Activated CD8-positive, alpha-beta memory T cell treated with anti-CD3 and anti-CD28 coated beads, Interleukin-2, amount 10 ng/mL, durations not matched to agents 7 days and 5 days (primary cell): ENCODE results near the gene GABPB2. TPM values are rescaled to one million over a fixed set of nuclear protein-coding genes. Genes with fewer than 3 reads are reported as not detected.
A peak's percentile ranks its signal among the peaks of the same experiment; 100 is the strongest.

Experiments used
- ATAC-seq: fragments of 150-1000 bp; cut with Tn5 transposase; one replicate; pipeline ENCODE4 v1.10.0; 2021; ENCODE audit warnings: moderate library complexity
- CTCF ChIA-PET: fragments of 350-600 bp; sonication (Branson Sonifier 250); formaldehyde crosslinking; loops from one replicate; lab custom pipeline; 2021; ENCODE audit warnings: antibody characterized with exemption; lab: Charles Lee
- DNase-seq: peaks from one replicate; pipeline ENCODE4 v3.0.0-alpha.2; 2020
- H3K27ac Mint-ChIP-seq: one replicate; pipeline ENCODE4 v1.8.0; 2021; ENCODE audit warnings: mild to moderate bottlenecking, mixed read lengths
- H3K27me3 Mint-ChIP-seq: one replicate; pipeline ENCODE4 v1.8.0; 2021; ENCODE audit warnings: mixed read lengths
- H3K36me3 Mint-ChIP-seq: one replicate; pipeline ENCODE4 v1.8.0; 2021; ENCODE audit warnings: mild to moderate bottlenecking, mixed read lengths
- H3K4me1 Mint-ChIP-seq: one replicate; pipeline ENCODE4 v1.8.0; 2021; ENCODE audit warnings: mixed read lengths
- H3K4me3 Mint-ChIP-seq: one replicate; pipeline ENCODE4 v1.8.0; 2021; ENCODE audit warnings: mild to moderate bottlenecking, moderate library complexity, mixed read lengths
- H3K9me3 Mint-ChIP-seq: one replicate; pipeline ENCODE4 v1.8.0; 2022; ENCODE audit warnings: low read depth, mixed read lengths
- total RNA-seq, 2 experiments: library from RNA; stranded (reverse); gene quantifications; one replicate each; pipeline ENCODE4 v1.2.3, GENCODE V29; 2021

GABPB2 gene
- total RNA-seq, 2 experiments from 2014 or later, result 20.0 to 23.9 TPM

DNA sequence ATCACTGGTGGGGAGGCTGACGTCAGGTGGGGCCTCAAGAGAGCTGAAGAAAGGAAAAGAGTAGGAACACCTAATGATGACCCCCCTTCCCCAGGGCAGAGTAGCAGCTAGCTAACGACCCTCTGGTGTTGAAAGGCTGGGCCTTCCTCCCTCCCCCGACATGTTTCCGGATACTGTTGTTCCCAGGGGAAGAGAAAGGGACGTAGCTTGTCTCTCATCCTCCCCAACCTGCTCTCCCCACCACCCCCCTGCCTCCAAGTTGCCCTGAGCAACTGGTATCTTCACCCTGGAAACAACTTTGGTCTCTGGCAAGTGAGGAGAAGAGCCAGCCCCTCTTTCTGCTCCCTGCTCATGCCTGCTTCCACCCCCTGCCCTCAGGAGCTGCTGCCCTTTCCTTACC lies 73.4 kb downstream of the GABPB2 start:
- Mint-ChIP-seq H3K27me3 (peaks cover 22% of the 10 kb centered on the region), H3K9me3 (no peaks in the 10 kb centered on the region), H3K36me3 (no peaks in the 10 kb centered on the region), H3K27ac (no peak overlapping the region), H3K4me1 (peaks cover 10% of the 10 kb centered on the region), H3K4me3 (no peak overlapping the region)
- DNase-seq (no peak), ATAC-seq (no peak)
- CTCF ChIA-PET, result interaction anchor here (1.3 to 1.5 kb wide), 2 partner anchors 11 to 44 kb away, joined by 4 read pairs; no protein-coding TSS in a partner anchor

GRCh38 chr1:151144474-151145303 lies 74.1 kb downstream of the GABPB2 start:
- no peak overlapping the region for H3K27ac Mint-ChIP-seq
- peaks cover 10% of the 10 kb centered on the region for H3K4me1 Mint-ChIP-seq
- no peaks in the 10 kb centered on the region for H3K36me3 Mint-ChIP-seq
- CTCF ChIA-PET, result interaction anchor here (0.6 to 1.5 kb wide), 4 partner anchors 11 to 43 kb away, joined by 3 to 8 read pairs (median 4); partner anchors contain the start of gene TNFAIP8L2
- H3K4me3 Mint-ChIP-seq, result no peak overlapping the region
- peaks cover 23% of the 10 kb centered on the region for H3K27me3 Mint-ChIP-seq
- no peaks in the 10 kb centered on the region for H3K9me3 Mint-ChIP-seq
- no peak for ATAC-seq
- no peak for DNase-seq

- no peaks in the 10 kb centered on the region for H3K36me3 Mint-ChIP-seq
- H3K27ac Mint-ChIP-seq, result no peak overlapping the region
- H3K4me3 Mint-ChIP-seq, result peak overlapping the region; percentile 85
- DNase-seq (no peak), ATAC-seq (no peak)
- peaks cover 24% of the 10 kb centered on the region for H3K27me3 Mint-ChIP-seq
- H3K4me1 Mint-ChIP-seq, result peaks cover 10% of the 10 kb centered on the region
- H3K9me3 Mint-ChIP-seq, result no peaks in the 10 kb centered on the region
- CTCF ChIA-PET, result interaction anchor here (0.6 to 1.5 kb wide), 4 partner anchors 10 to 135 kb away, joined by 3 to 8 read pairs (median 4); partner anchors contain the start of gene TNFAIP8L2
These were observed 74.9 kb downstream of the GABPB2 start for GRCh38 chr1:151145304-151146071.

GRCh38 chr1:151146072-151146411 lies 75.5 kb downstream of the GABPB2 start:
- Mint-ChIP-seq H3K27me3 (peaks cover 24% of the 10 kb centered on the region), H3K36me3 (no peaks in the 10 kb centered on the region), H3K4me1 (peaks cover 10% of the 10 kb centered on the region), H3K27ac (no peak overlapping the region), H3K9me3 (no peaks in the 10 kb centered on the region), H3K4me3 (peak overlapping the region; percentile 85)
- DNase-seq (no peak), ATAC-seq (peak; percentile 13)
- CTCF ChIA-PET, result interaction anchor here (1.5 to 3.7 kb wide), 2 partner anchors 9 to 46 kb away, joined by 8 to 11 read pairs; no protein-coding TSS in a partner anchor

DNA sequence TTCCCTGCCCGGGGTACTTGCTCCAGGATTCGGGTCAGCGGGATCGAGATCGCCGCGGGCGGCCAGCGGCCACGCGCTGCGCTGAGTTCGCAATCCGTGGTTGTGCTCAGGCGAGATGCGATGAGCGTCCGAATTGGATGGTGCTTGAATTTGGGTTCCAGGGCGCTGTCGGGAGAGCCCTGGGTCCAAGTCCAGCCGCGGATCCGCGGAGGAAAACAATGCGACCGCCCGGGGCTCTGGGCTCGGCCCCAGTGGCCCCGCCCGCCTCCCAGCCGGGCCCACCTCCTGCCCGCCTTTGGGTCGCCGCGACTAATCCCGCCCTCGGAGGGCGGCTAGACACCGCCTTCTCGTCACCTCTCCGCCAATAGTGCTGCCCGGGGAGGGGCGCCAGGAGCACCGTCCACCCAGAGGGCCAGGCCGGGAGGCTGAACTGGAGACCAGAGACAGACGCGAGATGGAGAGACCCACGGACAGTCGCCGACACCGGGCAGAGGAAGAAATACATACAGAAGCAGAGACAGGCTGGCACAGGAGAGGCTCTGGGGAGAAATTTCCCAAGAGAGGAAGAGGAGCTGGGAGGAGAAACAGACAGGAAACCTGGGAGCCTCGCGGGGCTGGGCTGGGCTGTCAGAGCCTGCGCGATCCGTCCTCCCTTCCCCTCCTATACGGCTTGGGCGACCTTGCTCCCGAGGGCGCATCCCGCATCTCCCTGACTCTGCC lies 76.0 kb downstream of the GABPB2 start, which contains the start of gene SEMA6C:
Gene SEMA6C (minus strand): TSS at position 220 of the 720 bp plus-strand sequence. CDS start 4,010 bp downstream, outside the sequence.
- peak within 1 kb of the TSS; percentile 50 for H3K27ac Mint-ChIP-seq
- H3K36me3 Mint-ChIP-seq, result no peaks in the 10 kb centered on the region
- ATAC-seq (peak; percentile 100), DNase-seq (peak; percentile 92)
- peaks cover 10% of the 10 kb centered on the region for H3K4me1 Mint-ChIP-seq
- peak within 1 kb of the TSS; percentile 85 for H3K4me3 Mint-ChIP-seq
- peaks cover 24% of the 10 kb centered on the region for H3K27me3 Mint-ChIP-seq
- no peaks in the 10 kb centered on the region for H3K9me3 Mint-ChIP-seq
- CTCF ChIA-PET, result interaction anchor here (1.0 to 3.7 kb wide), 3 partner anchors 9 to 47 kb away, joined by 3 to 11 read pairs (median 4); partner anchors contain the start of gene TNFAIP8L2

DNA sequence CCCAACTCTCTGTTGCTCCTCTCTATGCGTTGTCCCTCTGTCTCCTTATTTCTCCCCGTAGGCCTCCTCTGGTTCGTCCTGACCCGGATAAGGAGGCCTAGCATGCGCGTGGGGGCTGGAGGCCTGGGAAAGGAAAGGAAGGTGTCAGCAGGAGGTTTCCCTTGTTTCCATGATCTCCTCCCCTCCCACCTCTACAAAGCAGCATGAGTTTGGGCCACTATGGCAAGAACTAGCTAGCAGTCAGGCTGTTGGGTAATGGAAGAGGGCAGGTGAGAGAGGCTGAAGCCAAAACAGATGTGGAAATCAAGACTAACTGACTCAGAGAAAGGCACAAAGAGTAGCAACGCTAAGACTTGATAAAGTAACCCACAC lies 76.6 kb downstream of the GABPB2 start:
- peaks cover 24% of the 10 kb centered on the region for H3K27me3 Mint-ChIP-seq
- H3K4me1 Mint-ChIP-seq, result peaks cover 10% of the 10 kb centered on the region
- DNase-seq, result no peak
- ATAC-seq, result no peak
- H3K36me3 Mint-ChIP-seq, result no peaks in the 10 kb centered on the region
- peak overlapping the region; percentile 85 for H3K4me3 Mint-ChIP-seq
- H3K9me3 Mint-ChIP-seq, result no peaks in the 10 kb centered on the region
- CTCF ChIA-PET, result interaction anchor here (1.0 to 3.7 kb wide), 3 partner anchors 8 to 47 kb away, joined by 3 to 11 read pairs (median 4); partner anchors contain the start of gene TNFAIP8L2
- H3K27ac Mint-ChIP-seq, result peak overlapping the region; percentile 50

DNA sequence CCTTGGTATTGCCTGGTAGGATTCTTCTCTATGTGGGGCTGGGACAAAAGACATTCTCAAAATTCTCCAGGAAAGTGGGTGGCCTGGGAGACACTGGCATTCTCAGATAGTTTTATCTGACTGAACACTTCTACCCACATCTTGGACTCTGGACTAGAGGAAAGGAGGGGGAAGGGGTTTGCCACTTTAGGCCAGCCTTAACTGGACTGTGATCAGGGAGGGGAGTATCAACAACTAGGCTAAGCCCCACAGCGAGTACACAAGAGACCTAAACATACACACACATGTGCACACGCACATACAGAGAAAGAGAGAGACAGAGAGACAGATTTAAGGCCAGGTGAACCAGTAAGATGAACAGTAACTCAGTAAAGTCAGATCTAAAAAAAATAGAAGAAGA lies 77.1 kb downstream of the GABPB2 start:
- H3K4me3 Mint-ChIP-seq, result peak overlapping the region; percentile 85
- DNase-seq, result no peak
- no peak for ATAC-seq
- no peak overlapping the region for H3K27ac Mint-ChIP-seq
- H3K9me3 Mint-ChIP-seq, result no peaks in the 10 kb centered on the region
- CTCF ChIA-PET, result interaction anchor here (1.0 to 3.7 kb wide), 6 partner anchors 8 to 123 kb away, joined by 3 to 11 read pairs (median 3); partner anchors contain the start of genes GABPB2 and TNFAIP8L2
- H3K4me1 Mint-ChIP-seq, result peaks cover 10% of the 10 kb centered on the region
- H3K27me3 Mint-ChIP-seq, result peaks cover 24% of the 10 kb centered on the region
- H3K36me3 Mint-ChIP-seq, result no peaks in the 10 kb centered on the region

DNA sequence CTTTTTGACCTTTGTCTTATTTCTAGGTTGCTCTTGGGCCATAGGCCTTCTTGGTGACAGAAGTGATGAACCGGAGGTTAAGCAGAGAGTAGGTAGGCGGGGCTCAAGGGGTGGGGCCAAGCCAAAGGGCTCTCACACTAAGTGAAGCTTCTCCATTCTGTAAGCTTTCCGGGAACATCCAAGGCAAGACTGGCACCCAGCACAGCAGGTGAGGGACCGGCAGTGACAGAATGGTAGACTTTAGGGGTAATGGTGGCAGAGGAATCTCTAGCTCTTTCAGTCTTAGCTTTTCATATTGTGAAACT lies 85.9 kb downstream of the GABPB2 start, which contains the start of gene TNFAIP8L2:
Gene TNFAIP8L2 (plus strand): TSS at position 135 of the 305 bp plus-strand sequence. CDS start 2,049 bp downstream, outside the sequence.
- CTCF ChIA-PET, result interaction anchor here (0.8 to 5.1 kb wide), 25 partner anchors 8 to 180 kb away, joined by 3 to 157 read pairs (median 5); partner anchors contain the start of genes C1orf56, CDC42SE1, GABPB2 and LYSMD1
- Mint-ChIP-seq H3K36me3 (peaks cover 25% of the 10 kb centered on the region), H3K27ac (peak within 1 kb of the TSS; percentile 93), H3K4me3 (peak within 1 kb of the TSS; percentile 96), H3K27me3 (no peaks in the 10 kb centered on the region), H3K4me1 (peaks cover 51% of the 10 kb centered on the region), H3K9me3 (no peaks in the 10 kb centered on the region)
- DNase-seq, result peak; percentile 90
- ATAC-seq, result peak; percentile 92

DNA sequence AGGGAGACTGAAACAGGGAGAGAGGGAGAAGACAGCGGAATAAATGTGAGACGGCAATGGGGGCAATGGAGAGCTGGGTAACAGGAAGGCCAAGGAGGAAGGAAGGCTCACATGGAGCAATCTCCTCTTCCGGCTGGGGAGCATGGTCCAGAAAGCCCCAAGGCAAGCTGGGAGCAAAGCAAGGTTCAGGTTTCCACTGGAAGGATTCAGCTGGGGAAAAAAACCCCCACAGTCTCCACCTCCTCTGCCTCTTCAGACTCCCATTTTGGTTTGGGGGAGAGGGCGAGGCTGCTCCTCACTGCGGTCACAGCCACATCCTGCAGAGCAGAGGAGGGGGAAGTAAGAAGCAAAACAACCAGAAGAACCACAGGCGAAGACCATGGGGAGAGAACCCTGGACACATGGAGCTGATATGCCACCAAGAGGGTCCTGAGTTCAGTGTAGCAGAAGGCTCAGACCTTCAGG lies 86.5 kb downstream of the GABPB2 start:
- Mint-ChIP-seq H3K4me1 (peaks cover 57% of the 10 kb centered on the region), H3K9me3 (no peaks in the 10 kb centered on the region), H3K27ac (peak overlapping the region; percentile 93)

DNA sequence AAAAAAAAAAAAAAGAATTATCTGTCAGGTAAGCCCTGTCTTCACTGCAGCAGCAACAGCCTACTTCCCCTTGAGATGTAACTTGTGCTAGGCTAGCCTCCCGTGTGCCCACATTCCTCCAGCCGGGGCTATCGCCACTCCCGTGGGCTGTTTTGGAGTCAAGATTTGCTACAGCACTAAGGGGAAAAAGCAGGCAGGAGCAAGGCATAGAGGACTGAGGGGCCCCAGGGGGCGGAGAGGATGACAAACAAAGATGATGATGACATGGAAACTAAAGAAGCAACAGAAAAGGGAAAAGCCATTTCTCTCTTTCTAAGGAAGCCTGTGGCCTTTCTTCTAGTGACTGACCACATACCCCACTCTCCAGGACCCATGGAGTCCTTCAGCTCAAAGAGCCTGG lies 87.8 kb downstream of the GABPB2 start:
- Mint-ChIP-seq H3K27me3 (no peaks in the 10 kb centered on the region), H3K27ac (peak overlapping the region; percentile 93), H3K4me3 (peak overlapping the region; percentile 96), H3K4me1 (peaks cover 63% of the 10 kb centered on the region), H3K9me3 (no peaks in the 10 kb centered on the region), H3K36me3 (peaks cover 31% of the 10 kb centered on the region)
- ATAC-seq (no peak), DNase-seq (peak; percentile 51)
- CTCF ChIA-PET, result interaction anchor here (0.9 to 5.1 kb wide), 4 partner anchors 58 to 133 kb away, joined by 3 to 157 read pairs (median 26); partner anchors contain the start of gene GABPB2

More for the DNA sequence above, 86.5 kb downstream of the GABPB2 start:
- H3K36me3 Mint-ChIP-seq, result peaks cover 28% of the 10 kb centered on the region
- H3K4me3 Mint-ChIP-seq, result peak overlapping the region; percentile 96
- ATAC-seq (peak; percentile 19), DNase-seq (peak; percentile 85)
- H3K27me3 Mint-ChIP-seq, result no peaks in the 10 kb centered on the region
- CTCF ChIA-PET, result interaction anchor here (0.8 to 5.1 kb wide), 25 partner anchors 8 to 184 kb away, joined by 3 to 157 read pairs (median 5); partner anchors contain the start of genes C1orf56, CDC42SE1, GABPB2 and LYSMD1

DNA sequence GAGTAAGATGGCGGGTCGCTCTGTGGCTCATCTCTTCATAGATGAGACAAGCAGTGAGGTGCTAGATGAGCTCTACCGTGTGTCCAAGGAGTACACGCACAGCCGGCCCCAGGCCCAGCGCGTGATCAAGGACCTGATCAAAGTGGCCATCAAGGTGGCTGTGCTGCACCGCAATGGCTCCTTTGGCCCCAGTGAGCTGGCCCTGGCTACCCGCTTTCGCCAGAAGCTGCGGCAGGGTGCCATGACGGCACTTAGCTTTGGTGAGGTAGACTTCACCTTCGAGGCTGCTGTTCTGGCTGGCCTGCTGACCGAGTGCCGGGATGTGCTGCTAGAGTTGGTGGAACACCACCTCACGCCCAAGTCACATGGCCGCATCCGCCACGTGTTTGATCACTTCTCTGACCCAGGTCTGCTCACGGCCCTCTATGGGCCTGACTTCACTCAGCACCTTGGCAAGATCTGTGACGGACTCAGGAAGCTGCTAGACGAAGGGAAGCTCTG lies 88.2 kb downstream of the GABPB2 start:
- DNase-seq (no peak), ATAC-seq (no peak)
- CTCF ChIA-PET, result interaction anchor here (0.9 to 5.1 kb wide), 4 partner anchors 59 to 111 kb away, joined by 3 to 157 read pairs (median 4); partner anchors contain the start of genes C1orf56 and GABPB2
- no peak overlapping the region for H3K4me3 Mint-ChIP-seq
- no peaks in the 10 kb centered on the region for H3K9me3 Mint-ChIP-seq
- H3K4me1 Mint-ChIP-seq, result peaks cover 63% of the 10 kb centered on the region
- no peaks in the 10 kb centered on the region for H3K27me3 Mint-ChIP-seq
- peaks cover 31% of the 10 kb centered on the region for H3K36me3 Mint-ChIP-seq
- peak overlapping the region; percentile 93 for H3K27ac Mint-ChIP-seq

- ATAC-seq (no peak), DNase-seq (no peak)
- H3K27me3 Mint-ChIP-seq, result no peaks in the 10 kb centered on the region
- peaks cover 67% of the 10 kb centered on the region for H3K4me1 Mint-ChIP-seq
- peak overlapping the region; percentile 32 for H3K27ac Mint-ChIP-seq
- H3K9me3 Mint-ChIP-seq, result no peaks in the 10 kb centered on the region
- H3K4me3 Mint-ChIP-seq, result no peak overlapping the region
- H3K36me3 Mint-ChIP-seq, result peaks cover 31% of the 10 kb centered on the region
- CTCF ChIA-PET, result interaction anchor here (0.9 to 5.1 kb wide), 4 partner anchors 59 to 111 kb away, joined by 3 to 157 read pairs (median 4); partner anchors contain the start of genes C1orf56 and GABPB2
These were observed 88.8 kb downstream of the GABPB2 start for GRCh38 chr1:151159373-151159772.
